Endothelial cell of umbilical vein (primary cell): ENCODE data around the gene CCDC142.

Experiments used
- EZH2 ChIP-seq: IDR thresholded peaks from 2 replicates; pipeline ENCODE4 v1.6.1; 2012; ENCODE audit warnings: borderline replicate concordance, low read depth, mild to moderate bottlenecking, moderate library complexity, low read length, inconsistent platforms; ENCODE audit not compliant: severe bottlenecking
- FOS ChIP-seq: IDR thresholded peaks from 2 replicates; pipeline ENCODE4 v1.6.1; 2011; ENCODE audit warnings: mild to moderate bottlenecking, low read length, moderate library complexity, borderline replicate concordance; ENCODE audit not compliant: insufficient read depth
- MAX ChIP-seq: IDR thresholded peaks from 2 replicates; pipeline ENCODE4 v1.6.1; 2011; ENCODE audit not compliant: insufficient read depth, insufficient read length
- MYC ChIP-seq: IDR thresholded peaks from one replicate; pipeline ENCODE4 v1.6.1; 2011; ENCODE audit warnings: mild to moderate bottlenecking, low read depth, low read length
- POLR2A ChIP-seq: IDR thresholded peaks from 2 replicates; pipeline ENCODE4 v1.6.1; 2012; ENCODE audit warnings: low read depth, mild to moderate bottlenecking, control low read depth, low read length
- TF ChIP-seq, protein P1 (sequence below), 2 donors: IDR thresholded peaks; 1 replicate in 1 of 2; 2 replicates in 1 of 2; pipeline ENCODE4 v1.5.1; 2011; ENCODE audit warnings: low read length in 2 of 2, mild to moderate bottlenecking in 2 of 2, moderate library complexity in 2 of 2, control low read depth in 1 of 2, inconsistent platforms in 1 of 2, low read depth in 1 of 2; ENCODE audit not compliant: insufficient read depth in 1 of 2; ENCODE audit errors: extremely low read depth in 1 of 2

- peak; percentile 37 for TF ChIP-seq EZH2
- TF ChIP-seq, protein P1, sequence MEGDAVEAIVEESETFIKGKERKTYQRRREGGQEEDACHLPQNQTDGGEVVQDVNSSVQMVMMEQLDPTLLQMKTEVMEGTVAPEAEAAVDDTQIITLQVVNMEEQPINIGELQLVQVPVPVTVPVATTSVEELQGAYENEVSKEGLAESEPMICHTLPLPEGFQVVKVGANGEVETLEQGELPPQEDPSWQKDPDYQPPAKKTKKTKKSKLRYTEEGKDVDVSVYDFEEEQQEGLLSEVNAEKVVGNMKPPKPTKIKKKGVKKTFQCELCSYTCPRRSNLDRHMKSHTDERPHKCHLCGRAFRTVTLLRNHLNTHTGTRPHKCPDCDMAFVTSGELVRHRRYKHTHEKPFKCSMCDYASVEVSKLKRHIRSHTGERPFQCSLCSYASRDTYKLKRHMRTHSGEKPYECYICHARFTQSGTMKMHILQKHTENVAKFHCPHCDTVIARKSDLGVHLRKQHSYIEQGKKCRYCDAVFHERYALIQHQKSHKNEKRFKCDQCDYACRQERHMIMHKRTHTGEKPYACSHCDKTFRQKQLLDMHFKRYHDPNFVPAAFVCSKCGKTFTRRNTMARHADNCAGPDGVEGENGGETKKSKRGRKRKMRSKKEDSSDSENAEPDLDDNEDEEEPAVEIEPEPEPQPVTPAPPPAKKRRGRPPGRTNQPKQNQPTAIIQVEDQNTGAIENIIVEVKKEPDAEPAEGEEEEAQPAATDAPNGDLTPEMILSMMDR (IDR thresholded peaks at IDR 0.05; ENCODE audit: extremely low read depth in 1 of 2, insufficient read depth in 1 of 2, low read depth in 1 of 2, low read length in 2 of 2), result no peak
- no peak for TF ChIP-seq MAX
- no peak for TF ChIP-seq POLR2A
- TF ChIP-seq MYC, result no peak
- TF ChIP-seq FOS, result no peak
Measured at GRCh38 chr2:74507926-74508520, 25.2 kb upstream of the CCDC142 start.
